T-helper 1 cell treated with Interleukin-12 subunit alpha and Interleukin-12 subunit beta and Interleukin-4 antibody, amounts not matched to agents 30 μg/mL and 1 μg/mL, for 36 hours (primary cell): ENCODE measurements around the gene ISL2.

ENCODE experiments used
- H3K27ac Mint-ChIP-seq: one replicate; pipeline ENCODE4 v1.8.0; 2021; ENCODE audit warnings: mild to moderate bottlenecking, mixed read lengths
- H3K27me3 Mint-ChIP-seq: one replicate; pipeline ENCODE4 v1.8.0; 2021; ENCODE audit warnings: low read depth, mixed read lengths
- H3K36me3 Mint-ChIP-seq: one replicate; pipeline ENCODE4 v1.8.0; 2021; ENCODE audit warnings: low read depth, mixed read lengths
- H3K4me1 Mint-ChIP-seq: one replicate; pipeline ENCODE4 v1.8.0; 2021; ENCODE audit warnings: low read depth, mixed read lengths
- H3K4me3 Mint-ChIP-seq: one replicate; pipeline ENCODE4 v1.8.0; 2021; ENCODE audit warnings: mild to moderate bottlenecking, moderate library complexity, mixed read lengths
- H3K9me3 Mint-ChIP-seq: one replicate; pipeline ENCODE4 v1.8.0; 2021; ENCODE audit warnings: mixed read lengths

Gene ISL2

GRCh38 chr15:76391847-76392246 is 55.3 kb downstream of the ISL2 start:
- Mint-ChIP-seq H3K27ac (no peak overlapping the region), H3K4me1 (no peaks in the 10 kb centered on the region), H3K9me3 (no peaks in the 10 kb centered on the region), H3K4me3 (no peak overlapping the region), H3K36me3 (no peaks in the 10 kb centered on the region), H3K27me3 (no peaks in the 10 kb centered on the region)
